SH-SY5Y (cell line): ENCODE measurements around the gene NEDD4L.

Experiments used
- GATA2 ChIP-seq: IDR thresholded peaks from 2 replicates; pipeline ENCODE4 v1.6.1; 2011; ENCODE audit warnings: mild to moderate bottlenecking, low read depth, low read length
- GATA3 ChIP-seq: IDR thresholded peaks from 2 replicates; pipeline ENCODE4 v1.6.1; 2011; ENCODE audit warnings: low read depth, mild to moderate bottlenecking, low read length, moderate library complexity

DNA sequence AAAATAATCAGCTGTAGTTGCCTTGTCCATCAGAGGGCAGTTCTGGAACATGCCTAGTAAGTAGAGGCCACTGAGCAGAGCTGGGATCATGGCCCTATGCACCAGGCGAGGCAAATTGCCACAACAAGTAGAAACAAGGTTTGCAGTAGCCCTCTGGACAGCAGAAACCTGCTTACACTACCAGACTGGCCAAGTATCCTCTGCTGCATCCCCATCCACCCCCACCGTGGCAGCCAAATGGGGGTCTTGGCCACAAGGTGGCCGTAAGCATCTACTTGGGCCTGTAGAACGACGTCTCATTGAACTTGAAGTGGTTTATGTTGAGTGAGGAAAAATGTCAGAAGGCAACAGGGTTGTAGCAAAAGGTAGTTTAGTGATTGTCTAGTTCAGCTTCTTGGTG is 343.7 kb downstream of the NEDD4L start:
- TF ChIP-seq GATA2 (no peak), GATA3 (no peak)
